HCT116 (cell line): ENCODE measurements around the gene TIGAR. TPM values are rescaled to one million over a fixed set of nuclear protein-coding genes. Genes with fewer than 3 reads are reported as not detected.

ENCODE experiments used
- ATAC-seq: fragments of 200-7000 bp; cut with Tn5 transposase; 2 replicates; pipeline ENCODE4 v1.9.1; 2020; ENCODE audit warnings: mild to moderate bottlenecking, moderate library complexity
- BruUV-seq: library from RNA; stranded (reverse); fragments of 400-500 nt; replicated peaks from 2 replicates; lab custom pipeline; 2021; lab: Mats Ljungman, UMichigan
- CTCF ChIA-PET: fragments of 300-600 bp; sonication (Branson Sonifier 250); formaldehyde crosslinking; loops from one replicate; lab custom pipeline; 2021; ENCODE audit warnings: antibody characterized with exemption; lab: Charles Lee
- POLR2A ChIA-PET: fragments of 300-600, 350-600 bp; sonication (Branson Sonifier 250); formaldehyde crosslinking; loops from one replicate; lab custom pipeline; 2021; ENCODE audit warnings: antibody characterized with exemption; lab: Charles Lee
- RAD21 ChIA-PET, 2 experiments: fragments of 300-600 bp; sonication (Branson Sonifier 250); formaldehyde crosslinking; loops; one replicate each; lab custom pipeline; 2023; ENCODE audit warnings: low total read pairs in 2 of 2; ENCODE audit not compliant: uncharacterized antibody in 2 of 2, unreplicated experiment in 2 of 2, low non-redundant PET in 1 of 2; lab: Charles Lee
- DNase-seq: peaks from one replicate; pipeline ENCODE4 v3.0.0-alpha.2; 2010; ENCODE audit warnings: low read depth, low spot score
- H2AFZ ChIP-seq: fragments of 200-600 bp; shearing (Covaris generic), sonication (generic); 2 replicates; pipeline ENCODE4 v1.6.1; 2017; ENCODE audit warnings: low read depth, mixed run types, mixed read lengths, antibody characterized with exemption, low read length; ENCODE audit not compliant: poor library complexity, severe bottlenecking
- H3K27ac ChIP-seq: 2 replicates; pipeline ENCODE4 v1.5.1; 2012; ENCODE audit warnings: low read depth, low read length
- H3K27me3 ChIP-seq: fragments of 200-600 bp; sonication (generic); 2 replicates; pipeline ENCODE4 v1.6.1; 2016; ENCODE audit warnings: mixed run types, low read length, mixed read lengths; ENCODE audit not compliant: insufficient read depth
- H3K36me3 ChIP-seq, 2 experiments: fragments of 200-500 bp in 1 of 2; fragments of 200-600 bp in 1 of 2; sonication (Bioruptor generic) in 1 of 2; sonication (generic) in 1 of 2; 2 replicates each; pipeline versions ENCODE4 v1.5.1 to v1.6.1; 2014 to 2016; ENCODE audit warnings: low read length in 2 of 2, inconsistent platforms in 1 of 2, mixed read lengths in 1 of 2, mixed run types in 1 of 2; ENCODE audit not compliant: insufficient read depth in 2 of 2, control insufficient read depth in 1 of 2
- H3K4me1 ChIP-seq, 2 experiments: fragments of 200-600 bp in 1 of 2; sonication (generic) in 1 of 2; 2 replicates each; pipeline versions ENCODE4 v1.5.1 to v1.6.1; 2012 to 2017; ENCODE audit warnings: low read length in 2 of 2, inconsistent platforms in 1 of 2, mild to moderate bottlenecking in 1 of 2, mixed read lengths in 1 of 2, mixed run types in 1 of 2, moderate library complexity in 1 of 2; ENCODE audit not compliant: insufficient read depth in 2 of 2, control insufficient read depth in 1 of 2
- H3K4me2 ChIP-seq: fragments of 200-600 bp; sonication (generic); 2 replicates; pipeline ENCODE4 v1.6.1; 2017; ENCODE audit warnings: mixed run types, low read length, mixed read lengths
- H3K4me3 ChIP-seq, 2 experiments: fragments of 200-600 bp in 1 of 2; sonication (generic) in 1 of 2; replicated peaks in 1 of 2; 2 replicates each; pipeline ENCODE4 v1.5.1; 2011 to 2016; ENCODE audit warnings: low read length in 2 of 2, control low read depth in 1 of 2, low read depth in 1 of 2, mild to moderate bottlenecking in 1 of 2, mixed read lengths in 1 of 2, mixed run types in 1 of 2
- H3K79me2 ChIP-seq: fragments of 200-600 bp; sonication (generic); 2 replicates; pipeline ENCODE4 v1.6.1; 2017; ENCODE audit warnings: mild to moderate bottlenecking, mixed run types, low read length, moderate library complexity, mixed read lengths; ENCODE audit not compliant: insufficient read depth
- H3K9ac ChIP-seq: fragments of 200-600 bp; sonication (generic); 2 replicates; pipeline ENCODE4 v1.6.1; 2016; ENCODE audit warnings: low read length, mixed read lengths
- H3K9me2 ChIP-seq: fragments of 200-600 bp; sonication (generic), shearing (Covaris generic); 2 replicates; pipeline ENCODE4 v1.6.1; 2017; ENCODE audit warnings: mixed run types, mild to moderate bottlenecking, moderate library complexity; ENCODE audit not compliant: insufficient read depth
- H3K9me3 ChIP-seq, 2 experiments: fragments of 200-500 bp in 1 of 2; fragments of 200-600 bp in 1 of 2; sonication (Bioruptor generic) in 1 of 2; sonication (generic) in 1 of 2; 2 replicates each; pipeline ENCODE4 v1.6.1; 2014 to 2017; ENCODE audit warnings: low read length in 2 of 2, mixed read lengths in 2 of 2, inconsistent platforms in 1 of 2, low read depth in 1 of 2, mild to moderate bottlenecking in 1 of 2, mixed run types in 1 of 2, moderate library complexity in 1 of 2; ENCODE audit not compliant: control insufficient read depth in 1 of 2, insufficient read depth in 1 of 2
- H4K20me1 ChIP-seq: fragments of 200-600 bp; sonication (generic), shearing (Covaris generic); 2 replicates; pipeline ENCODE4 v1.6.1; 2017; ENCODE audit warnings: mixed run types, mild to moderate bottlenecking, moderate library complexity; ENCODE audit not compliant: insufficient read depth
- EGR1 ChIP-seq: IDR thresholded peaks from 2 replicates; pipeline ENCODE4 v1.6.1; 2012; ENCODE audit warnings: low read depth
- ELF1 ChIP-seq: IDR thresholded peaks from 2 replicates; pipeline ENCODE4 v1.6.1; 2012; ENCODE audit warnings: low read depth, borderline replicate concordance
- EZH2 ChIP-seq: fragments of 200-600 bp; sonication (generic); IDR thresholded peaks from 2 replicates; pipeline ENCODE4 v1.6.1; 2017; ENCODE audit warnings: antibody characterized with exemption, mixed run types
- JUND ChIP-seq: IDR thresholded peaks from 2 replicates; pipeline ENCODE4 v1.6.1; 2012
- POLR2A ChIP-seq: IDR thresholded peaks from 2 replicates; pipeline ENCODE4 v1.7.0; 2011; ENCODE audit warnings: borderline replicate concordance; ENCODE audit not compliant: insufficient read depth, insufficient read length; ENCODE audit errors: extremely low read depth
- SIN3A ChIP-seq: IDR thresholded peaks from 2 replicates; pipeline ENCODE4 v1.6.1; 2012; ENCODE audit warnings: low read depth
- SRF ChIP-seq: IDR thresholded peaks from 2 replicates; pipeline ENCODE4 v1.6.1; 2012; ENCODE audit warnings: low read depth
- TCF7L2 ChIP-seq: IDR thresholded peaks from 2 replicates; pipeline ENCODE4 v1.7.0; 2011; ENCODE audit warnings: borderline replicate concordance, inconsistent platforms; ENCODE audit not compliant: insufficient read depth, insufficient read length; ENCODE audit errors: extremely low read depth
- YY1 ChIP-seq: IDR thresholded peaks from 2 replicates; pipeline ENCODE4 v1.6.1; 2011; ENCODE audit warnings: low read length, low read depth, moderate library complexity, mild to moderate bottlenecking; ENCODE audit not compliant: insufficient replicate concordance; ENCODE audit errors: extremely low read depth
- ZBTB33 ChIP-seq: IDR thresholded peaks from 2 replicates; pipeline ENCODE4 v1.6.1; 2011; ENCODE audit warnings: mild to moderate bottlenecking, low read length, moderate library complexity; ENCODE audit not compliant: insufficient replicate concordance; ENCODE audit errors: extremely low read depth
- ZFX ChIP-seq: fragments of 450-650 bp; IDR thresholded peaks from 2 replicates; pipeline ENCODE4 v1.6.1; 2017
- ZNF274 ChIP-seq: fragments of 200-500 bp; sonication (Bioruptor generic); IDR thresholded peaks from 2 replicates; pipeline ENCODE4 v1.6.1; 2014; ENCODE audit warnings: mild to moderate bottlenecking, low read depth, low read length, inconsistent platforms
- intact Hi-C: fragments of 100-400 bp; cut with micrococcal nuclease; formaldehyde crosslinking; loops from 2 replicates; pipeline ENCODE4 v1.10.0; 2022
- total RNA-seq: library from RNA; stranded (reverse); gene quantifications from one replicate; pipeline ENCODE4 v1.2.1, GENCODE V29; 2021; ENCODE audit not compliant: unreplicated experiment
- TF ChIP-seq, protein P1 (sequence below): IDR thresholded peaks from 2 replicates; pipeline ENCODE4 v1.6.1; 2012
- TF ChIP-seq, protein P2 (sequence below): IDR thresholded peaks from 2 replicates; pipeline ENCODE4 v1.6.1; 2012; ENCODE audit warnings: low read depth
- TF ChIP-seq, protein P3 (sequence below): IDR thresholded peaks from 2 replicates; pipeline ENCODE4 v1.6.1; 2012
- TF ChIP-seq, protein P4 (sequence below), 3 experiments: fragments of 200-600 bp in 1 of 3; sonication (generic) in 1 of 3; IDR thresholded peaks in 2 of 3; conservative IDR thresholded peaks in 1 of 3; 2 replicates each; pipeline ENCODE4 v1.5.1; 2012 to 2017; ENCODE audit warnings: low read depth in 2 of 3, low read length in 2 of 3, antibody characterized with exemption in 1 of 3, borderline replicate concordance in 1 of 3, control low read depth in 1 of 3, mild to moderate bottlenecking in 1 of 3, mixed read lengths in 1 of 3, mixed run types in 1 of 3, moderate library complexity in 1 of 3; ENCODE audit not compliant: insufficient read depth in 1 of 3

Gene TIGAR
- total RNA-seq, 1 experiment from 2014 or later = 13.7 TPM

GRCh38 chr12:4285070-4285469 lies 35.9 kb upstream of the TIGAR start:
- H3K4me3 ChIP-seq = no peak overlapping the region
- intact Hi-C loops = no loop called here
- RAD21 ChIA-PET = no interaction called here
- H3K4me1 ChIP-seq = peaks cover 0 to 6% of the 10 kb centered on the region in 2 experiments; a peak in 1 of 4 replicates
- H3K9ac ChIP-seq = no peak overlapping the region
- no peaks in the 10 kb centered on the region for H3K27me3 ChIP-seq
- BruUV-seq = no TSS peak
- no peaks in the 10 kb centered on the region for H3K9me2 ChIP-seq
- H2AFZ ChIP-seq = no peak overlapping the region
- POLR2A ChIA-PET = no interaction called here
- no peaks in the 10 kb centered on the region for H3K9me3 ChIP-seq
- H3K36me3 ChIP-seq = no peaks in the 10 kb centered on the region
- no peaks in the 10 kb centered on the region for H4K20me1 ChIP-seq
- no peak for ATAC-seq
- H3K4me2 ChIP-seq = no peak overlapping the region
- no peak overlapping the region for H3K27ac ChIP-seq
- TF ChIP-seq ZFX (no peak), EZH2 (no peak), JUND (no peak), ELF1 (no peak), EGR1 (no peak), SRF (no peak), ZNF274 (no peak), ZBTB33 (no peak), YY1 (no peak), POLR2A (no peak), SIN3A (no peak), TCF7L2 (no peak)
- TF ChIP-seq, protein P1, sequence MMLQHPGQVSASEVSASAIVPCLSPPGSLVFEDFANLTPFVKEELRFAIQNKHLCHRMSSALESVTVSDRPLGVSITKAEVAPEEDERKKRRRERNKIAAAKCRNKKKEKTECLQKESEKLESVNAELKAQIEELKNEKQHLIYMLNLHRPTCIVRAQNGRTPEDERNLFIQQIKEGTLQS = no peak
- TF ChIP-seq, protein P2, sequence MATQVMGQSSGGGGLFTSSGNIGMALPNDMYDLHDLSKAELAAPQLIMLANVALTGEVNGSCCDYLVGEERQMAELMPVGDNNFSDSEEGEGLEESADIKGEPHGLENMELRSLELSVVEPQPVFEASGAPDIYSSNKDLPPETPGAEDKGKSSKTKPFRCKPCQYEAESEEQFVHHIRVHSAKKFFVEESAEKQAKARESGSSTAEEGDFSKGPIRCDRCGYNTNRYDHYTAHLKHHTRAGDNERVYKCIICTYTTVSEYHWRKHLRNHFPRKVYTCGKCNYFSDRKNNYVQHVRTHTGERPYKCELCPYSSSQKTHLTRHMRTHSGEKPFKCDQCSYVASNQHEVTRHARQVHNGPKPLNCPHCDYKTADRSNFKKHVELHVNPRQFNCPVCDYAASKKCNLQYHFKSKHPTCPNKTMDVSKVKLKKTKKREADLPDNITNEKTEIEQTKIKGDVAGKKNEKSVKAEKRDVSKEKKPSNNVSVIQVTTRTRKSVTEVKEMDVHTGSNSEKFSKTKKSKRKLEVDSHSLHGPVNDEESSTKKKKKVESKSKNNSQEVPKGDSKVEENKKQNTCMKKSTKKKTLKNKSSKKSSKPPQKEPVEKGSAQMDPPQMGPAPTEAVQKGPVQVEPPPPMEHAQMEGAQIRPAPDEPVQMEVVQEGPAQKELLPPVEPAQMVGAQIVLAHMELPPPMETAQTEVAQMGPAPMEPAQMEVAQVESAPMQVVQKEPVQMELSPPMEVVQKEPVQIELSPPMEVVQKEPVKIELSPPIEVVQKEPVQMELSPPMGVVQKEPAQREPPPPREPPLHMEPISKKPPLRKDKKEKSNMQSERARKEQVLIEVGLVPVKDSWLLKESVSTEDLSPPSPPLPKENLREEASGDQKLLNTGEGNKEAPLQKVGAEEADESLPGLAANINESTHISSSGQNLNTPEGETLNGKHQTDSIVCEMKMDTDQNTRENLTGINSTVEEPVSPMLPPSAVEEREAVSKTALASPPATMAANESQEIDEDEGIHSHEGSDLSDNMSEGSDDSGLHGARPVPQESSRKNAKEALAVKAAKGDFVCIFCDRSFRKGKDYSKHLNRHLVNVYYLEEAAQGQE = no peak
- TF ChIP-seq, protein P3, sequence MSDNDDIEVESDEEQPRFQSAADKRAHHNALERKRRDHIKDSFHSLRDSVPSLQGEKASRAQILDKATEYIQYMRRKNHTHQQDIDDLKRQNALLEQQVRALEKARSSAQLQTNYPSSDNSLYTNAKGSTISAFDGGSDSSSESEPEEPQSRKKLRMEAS = no peak
- TF ChIP-seq, protein P4, sequence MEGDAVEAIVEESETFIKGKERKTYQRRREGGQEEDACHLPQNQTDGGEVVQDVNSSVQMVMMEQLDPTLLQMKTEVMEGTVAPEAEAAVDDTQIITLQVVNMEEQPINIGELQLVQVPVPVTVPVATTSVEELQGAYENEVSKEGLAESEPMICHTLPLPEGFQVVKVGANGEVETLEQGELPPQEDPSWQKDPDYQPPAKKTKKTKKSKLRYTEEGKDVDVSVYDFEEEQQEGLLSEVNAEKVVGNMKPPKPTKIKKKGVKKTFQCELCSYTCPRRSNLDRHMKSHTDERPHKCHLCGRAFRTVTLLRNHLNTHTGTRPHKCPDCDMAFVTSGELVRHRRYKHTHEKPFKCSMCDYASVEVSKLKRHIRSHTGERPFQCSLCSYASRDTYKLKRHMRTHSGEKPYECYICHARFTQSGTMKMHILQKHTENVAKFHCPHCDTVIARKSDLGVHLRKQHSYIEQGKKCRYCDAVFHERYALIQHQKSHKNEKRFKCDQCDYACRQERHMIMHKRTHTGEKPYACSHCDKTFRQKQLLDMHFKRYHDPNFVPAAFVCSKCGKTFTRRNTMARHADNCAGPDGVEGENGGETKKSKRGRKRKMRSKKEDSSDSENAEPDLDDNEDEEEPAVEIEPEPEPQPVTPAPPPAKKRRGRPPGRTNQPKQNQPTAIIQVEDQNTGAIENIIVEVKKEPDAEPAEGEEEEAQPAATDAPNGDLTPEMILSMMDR (IDR thresholded peaks at IDR 0.05 in 2 of 3, conservative IDR thresholded peaks at IDR 0.05 in 1 of 3; ENCODE audit: borderline replicate concordance in 1 of 3, insufficient read depth in 1 of 3, low read depth in 2 of 3, low read length in 2 of 3) = no peak
- CTCF ChIA-PET = interaction anchor here (0.7 kb wide), 1 partner anchor 21 kb away, joined by 3 read pairs; no protein-coding TSS in a partner anchor
- no peaks in the 10 kb centered on the region for H3K79me2 ChIP-seq
- DNase-seq = no peak
